SK-N-SH (cell line): Measurements from ENCODE around the gene ENKD1. TPM values are rescaled to one million over a fixed set of nuclear protein-coding genes. Genes with fewer than 3 reads are reported as not detected.

Experiments
- CTCF ChIA-PET: fragments of 300-600, 350-600 bp; formaldehyde crosslinking; extraction: SDS; loops from one replicate; lab custom pipeline; 2021; lab: Yijun Ruan, JAX
- POLR2A ChIA-PET: fragments of 350-600 bp; sonication (Branson Sonifier 250); formaldehyde crosslinking; extraction: SDS; loops from one replicate; lab custom pipeline; 2020; ENCODE audit warnings: antibody characterized with exemption, inconsistent platforms; lab: Yijun Ruan, JAX
- DNase-seq: peaks from one replicate; pipeline ENCODE4 v3.0.0; 2012
- H2AFZ ChIP-seq: fragments of 200-600 bp; sonication (generic); 2 replicates; pipeline ENCODE4 v1.8.1; 2016; ENCODE audit warnings: antibody characterized with exemption, mild to moderate bottlenecking, low read depth
- H3F3A ChIP-seq: fragments of 200-600 bp; sonication (generic); replicated peaks from 2 replicates; pipeline ENCODE3; 2016; ENCODE audit warnings: antibody characterized with exemption, mild to moderate bottlenecking; ENCODE audit not compliant: insufficient read depth
- H3K27ac ChIP-seq, 2 experiments: fragments of 200-500 bp in 1 of 2; fragments of 200-600 bp in 1 of 2; sonication (Bioruptor generic) in 1 of 2; sonication (generic), shearing (Covaris generic) in 1 of 2; 2 replicates each; pipeline versions ENCODE4 v1.5.1 to v1.6.1; 2014 to 2016; ENCODE audit warnings: low read depth in 2 of 2, inconsistent platforms in 1 of 2, low read length in 1 of 2, mild to moderate bottlenecking in 1 of 2, mixed read lengths in 1 of 2
- H3K27me3 ChIP-seq: fragments of 200-600 bp; sonication (generic), shearing (Covaris generic); 2 replicates; pipeline ENCODE4 v1.6.1; 2016; ENCODE audit warnings: mixed run types; ENCODE audit not compliant: insufficient read depth
- H3K36me3 ChIP-seq, 2 experiments: fragments of 200-500 bp in 1 of 2; fragments of 200-600 bp in 1 of 2; sonication (Bioruptor generic) in 1 of 2; sonication (generic) in 1 of 2; replicated peaks in 1 of 2; 2 replicates each; pipeline versions ENCODE3 to v1.5.1; 2014 to 2016; ENCODE audit warnings: low read length in 1 of 2, mild to moderate bottlenecking in 1 of 2; ENCODE audit not compliant: insufficient read depth in 2 of 2, control insufficient read depth in 1 of 2
- H3K4me1 ChIP-seq, 2 experiments: fragments of 200-500 bp in 1 of 2; fragments of 200-600 bp in 1 of 2; sonication (Bioruptor generic) in 1 of 2; sonication (generic), shearing (Covaris generic) in 1 of 2; 2 replicates each; pipeline versions ENCODE4 v1.5.1 to v1.6.1; 2014 to 2016; ENCODE audit warnings: low read depth in 1 of 2, low read length in 1 of 2, mixed run types in 1 of 2; ENCODE audit not compliant: insufficient read depth in 2 of 2, control insufficient read depth in 1 of 2
- H3K4me2 ChIP-seq: fragments of 200-600 bp; sonication (generic), shearing (Covaris generic); 2 replicates; pipeline ENCODE4 v1.6.1; 2017; ENCODE audit warnings: mixed run types
- H3K4me3 ChIP-seq, 2 experiments: fragments of 200-500 bp in 1 of 2; fragments of 200-600 bp in 1 of 2; sonication (Bioruptor generic) in 1 of 2; sonication (generic), shearing (Covaris generic) in 1 of 2; 2 replicates each; pipeline versions ENCODE4 v1.5.1 to v1.8.1; 2014 to 2016; ENCODE audit warnings: low read depth in 2 of 2, inconsistent platforms in 1 of 2, low read length in 1 of 2, mild to moderate bottlenecking in 1 of 2, mixed read lengths in 1 of 2, moderate library complexity in 1 of 2
- H3K79me2 ChIP-seq: fragments of 200-600 bp; sonication (generic); 2 replicates; pipeline ENCODE4 v1.8.1; 2017; ENCODE audit warnings: mild to moderate bottlenecking; ENCODE audit not compliant: insufficient read depth
- H3K9ac ChIP-seq: fragments of 200-600 bp; sonication (generic); 2 replicates; pipeline ENCODE4 v1.6.1; 2017; ENCODE audit warnings: mixed run types
- H3K9me2 ChIP-seq: fragments of 200-600 bp; sonication (generic); 2 replicates; pipeline ENCODE4 v1.6.1; 2017; ENCODE audit warnings: mixed run types
- H3K9me3 ChIP-seq: fragments of 200-600 bp; sonication (generic); 2 replicates; pipeline ENCODE4 v1.6.1; 2017; ENCODE audit warnings: mixed run types, mild to moderate bottlenecking, moderate library complexity
- H4K20me1 ChIP-seq: fragments of 200-600 bp; sonication (generic); 2 replicates; pipeline ENCODE4 v1.6.1; 2017; ENCODE audit warnings: mild to moderate bottlenecking, mixed run types; ENCODE audit not compliant: insufficient read depth
- CHD2 ChIP-seq: fragments of 150-350 bp; IDR thresholded peaks from 2 replicates; pipeline ENCODE4 v1.6.1; 2018; ENCODE audit warnings: low read length; ENCODE audit not compliant: partially characterized antibody
- CTCF ChIP-seq: fragments of 200-600 bp; sonication (generic); IDR thresholded peaks from 2 replicates; pipeline ENCODE4 v1.6.1; 2017; ENCODE audit warnings: antibody characterized with exemption, mild to moderate bottlenecking, moderate library complexity
- ELF1 ChIP-seq: IDR thresholded peaks from 2 replicates; pipeline ENCODE4 v1.4.0; 2012
- FOSL2 ChIP-seq: IDR thresholded peaks from 2 replicates; pipeline ENCODE4 v1.4.0; 2012; ENCODE audit warnings: low read depth, mild to moderate bottlenecking, moderate library complexity, borderline replicate concordance
- MEF2A ChIP-seq: IDR thresholded peaks from 2 replicates; pipeline ENCODE4 v1.4.0; 2012; ENCODE audit warnings: low read depth, borderline replicate concordance
- NFIC ChIP-seq: IDR thresholded peaks from 2 replicates; pipeline ENCODE4 v1.4.0; 2012; ENCODE audit warnings: borderline replicate concordance
- PBX3 ChIP-seq: IDR thresholded peaks from 2 replicates; pipeline ENCODE4; 2012
- RAD21 ChIP-seq: IDR thresholded peaks from 2 replicates; pipeline ENCODE4 v1.6.1; 2012; ENCODE audit warnings: mild to moderate bottlenecking, low read length
- SMC3 ChIP-seq: IDR thresholded peaks from 2 replicates; pipeline ENCODE4 v1.6.1; 2012; ENCODE audit warnings: low read depth, low read length, improper control_type of control experiment
- USF2 ChIP-seq: fragments of 150-350 bp; IDR thresholded peaks from 2 replicates; pipeline ENCODE4 v1.6.1; 2017; ENCODE audit warnings: antibody characterized with exemption, low read length, low read depth, borderline replicate concordance
- WGBS: methylation state at CpG from one replicate; pipeline ENCODE4 v1.1.6; 2017; ENCODE audit warnings: low lambda C conversion rate; 5-methylcytosine and 5-hydroxymethylcytosine counted together
- polyA plus RNA-seq, 3 experiments: library from polyadenylated mRNA; depleted of rRNA; stranded (reverse); fragments of >200 nt; gene quantifications; 2 replicates each; pipeline ENCODE4 v1.2.3, GENCODE V29; 2012

The ENKD1 gene
- polyA plus RNA-seq, 1 of the 3 experiments (the other 2 are of a cell fraction), result 21.0 TPM

GRCh38 chr16:67673712-67674580 is 7.4 kb upstream of the ENKD1 start:
- ChIA-PET CTCF (interaction anchor here (0.7 to 18.3 kb wide), 19 partner anchors 8 to 395 kb away, joined by 3 to 246 read pairs (median 8); partner anchors contain the start of genes ATP6V0D1, CARMIL2, CTCF and GFOD2), POLR2A (no interaction called here)
- peak; percentile 66 for DNase-seq
- Histone ChIP-seq H3K4me2 (no peak overlapping the region), H3K9ac (no peak overlapping the region), H3K9me3 (no peaks in the 10 kb centered on the region), H3K27me3 (no peaks in the 10 kb centered on the region), H4K20me1 (no peaks in the 10 kb centered on the region), H3K79me2 (no peaks in the 10 kb centered on the region), H3K27ac (peak overlapping the region; percentile 32 to 69; a peak in 3 of 4 replicates), H3K4me1 (peaks cover 15 to 26% of the 10 kb centered on the region in 2 experiments; a peak in 2 of 4 replicates), H3K4me3 (no peak overlapping the region), H3K36me3 (peaks cover 5 to 10% of the 10 kb centered on the region in 2 experiments), H2AFZ (no peak overlapping the region), H3K9me2 (no peaks in the 10 kb centered on the region), H3F3A (no peaks in the 10 kb centered on the region)
- WGBS, result 78% methylated on average over 17 of the region's 21 CpGs
- TF ChIP-seq NFIC (peak; percentile 65), ELF1 (no peak), USF2 (no peak), MEF2A (no peak), FOSL2 (no peak), CTCF (no peak)

- Histone ChIP-seq H3K36me3 (peaks cover 5 to 6% of the 10 kb centered on the region in 2 experiments), H3K9me3 (no peaks in the 10 kb centered on the region), H3K4me2 (no peak overlapping the region), H2AFZ (no peak overlapping the region), H3K4me1 (peaks cover 15 to 31% of the 10 kb centered on the region in 2 experiments; a peak in 2 of 4 replicates), H3K9ac (no peak overlapping the region), H3K27ac (peak overlapping the region; percentile 32 to 69; a peak in 3 of 4 replicates), H3K79me2 (no peaks in the 10 kb centered on the region), H3K4me3 (no peak overlapping the region; a peak in 1 of 4 replicates)
- ChIA-PET POLR2A (no interaction called here), CTCF (interaction anchor here (0.6 to 18.3 kb wide), 42 partner anchors 9 to 395 kb away, joined by 3 to 246 read pairs (median 5); partner anchors contain the start of genes ACD, ATP6V0D1, CARMIL2 and CTCF)
- WGBS, result 52% methylated on average over 12 of the region's 13 CpGs
- peak; percentile 84 for DNase-seq
- TF ChIP-seq PBX3 (no peak), SMC3 (peak; percentile 62), RAD21 (peak; percentile 82), CTCF (peak; percentile 76), CHD2 (peak; percentile 10), NFIC (no peak)
- TF ChIP-seq, all 33 proteins: peak for 4
- no peaks in the 10 kb centered on the region for H4K20me1 ChIP-seq
- H3F3A ChIP-seq, result peaks cover 9% of the 10 kb centered on the region
- no peaks in the 10 kb centered on the region for H3K9me2 ChIP-seq
- H3K27me3 ChIP-seq, result no peaks in the 10 kb centered on the region
Measured at GRCh38 chr16:67672739-67673662, 6.5 kb upstream of the ENKD1 start.
